Measurements from ENCODE around the gene RASAL1.
A peak's percentile ranks its signal among the peaks of the same experiment; 100 is the strongest.

RASAL1 gene

GRCh38 chr12:113062502-113063395 lies 72.8 kb downstream of the RASAL1 start:
- no peaks in the 10 kb centered on the region for H3K36me3 ChIP-seq (ENCODE audit: control insufficient read depth in 1 of 2, insufficient read depth in 2 of 2, low read length in 2 of 2)
- WGBS (ENCODE audit: extremely low coverage, insufficient coverage, insufficient read length), result no CpG with 5 or more reads among the region's 23 CpGs
- no peak overlapping the region for H3K4me3 ChIP-seq (ENCODE audit: low read depth, low read length)
- no peak overlapping the region for H4K12ac ChIP-seq (ENCODE audit: low read depth, low read length)
- no peak overlapping the region for H2AK5ac ChIP-seq (ENCODE audit: low read length)
- H3K27ac ChIP-seq (ENCODE audit: low read depth, low read length), result no peak overlapping the region
- H3K14ac ChIP-seq (ENCODE audit: low read length), result no peak overlapping the region
- peaks cover 7% of the 10 kb centered on the region for H3K9me3 ChIP-seq (ENCODE audit: insufficient read depth, low read depth, low read length)
- H2BK12ac ChIP-seq (ENCODE audit: low read length), result no peak overlapping the region
- H2BK5ac ChIP-seq (ENCODE audit: low read depth, low read length, poor library complexity), result no peak overlapping the region
- no peak overlapping the region for H4K91ac ChIP-seq (ENCODE audit: low read depth, low read length)
- peaks cover 5% of the 10 kb centered on the region for H3K27me3 ChIP-seq (ENCODE audit: insufficient read depth, low read length)
- no peak overlapping the region for H2BK120ac ChIP-seq (ENCODE audit: insufficient read depth, low read length, poor library complexity)
- DNase-seq, result no peak
- no peak overlapping the region for H3K9ac ChIP-seq (ENCODE audit: low read length)
- no peaks in the 10 kb centered on the region for H3K4me1 ChIP-seq (ENCODE audit: control insufficient read depth in 1 of 2, insufficient read depth in 2 of 2, low read length in 2 of 2)
- no peak overlapping the region for H3K4ac ChIP-seq (ENCODE audit: low read depth, low read length)
- H3K18ac ChIP-seq (ENCODE audit: low read length), result no peak overlapping the region
- no peaks in the 10 kb centered on the region for H3K79me1 ChIP-seq (ENCODE audit: low read length)
- no peak overlapping the region for H4K8ac ChIP-seq (ENCODE audit: low read depth, low read length)
- no peak overlapping the region for H3K23ac ChIP-seq (ENCODE audit: low read length)
- H2AFZ ChIP-seq (ENCODE audit: insufficient read depth, low read length, poor library complexity), result no peak overlapping the region
- H3K4me2 ChIP-seq (ENCODE audit: low read length), result no peak overlapping the region
- H3K79me2 ChIP-seq (ENCODE audit: control insufficient read depth, insufficient read depth, low read length, poor library complexity), result no peaks in the 10 kb centered on the region

GRCh38 chr12:113061061-113061694 lies 74.4 kb downstream of the RASAL1 start:
- no peak overlapping the region for H3K4me2 ChIP-seq (ENCODE audit: low read length)
- H2AFZ ChIP-seq (ENCODE audit: insufficient read depth, low read length, poor library complexity), result no peak overlapping the region

GRCh38 chr12:113060336-113060960 lies 75.1 kb downstream of the RASAL1 start:
- WGBS (ENCODE audit: extremely low coverage, insufficient coverage, insufficient read length), result no CpG with 5 or more reads among the region's 7 CpGs
- peaks cover 28% of the 10 kb centered on the region for H3K27me3 ChIP-seq (ENCODE audit: insufficient read depth, low read length)
- no peak overlapping the region for H2AK5ac ChIP-seq (ENCODE audit: low read length)
- no peak overlapping the region for H3K27ac ChIP-seq (ENCODE audit: low read depth, low read length)
- H3K4ac ChIP-seq (ENCODE audit: low read depth, low read length), result no peak overlapping the region
- H3K79me1 ChIP-seq (ENCODE audit: low read length), result no peaks in the 10 kb centered on the region
- no peak overlapping the region for H3K9ac ChIP-seq (ENCODE audit: low read length)
- no peaks in the 10 kb centered on the region for H3K36me3 ChIP-seq (ENCODE audit: control insufficient read depth in 1 of 2, insufficient read depth in 2 of 2, low read length in 2 of 2)
- no peak overlapping the region for H4K91ac ChIP-seq (ENCODE audit: low read depth, low read length)
- H3K4me2 ChIP-seq (ENCODE audit: low read length), result no peak overlapping the region
- no peak overlapping the region for H2BK120ac ChIP-seq (ENCODE audit: insufficient read depth, low read length, poor library complexity)
- H3K4me1 ChIP-seq (ENCODE audit: control insufficient read depth in 1 of 2, insufficient read depth in 2 of 2, low read length in 2 of 2), result no peaks in the 10 kb centered on the region
- H3K79me2 ChIP-seq (ENCODE audit: control insufficient read depth, insufficient read depth, low read length, poor library complexity), result no peaks in the 10 kb centered on the region
- no peak overlapping the region for H4K12ac ChIP-seq (ENCODE audit: low read depth, low read length)
- H3K18ac ChIP-seq (ENCODE audit: low read length), result no peak overlapping the region
- H3K9me3 ChIP-seq (ENCODE audit: insufficient read depth, low read depth, low read length), result peaks cover 4% of the 10 kb centered on the region
- H2BK5ac ChIP-seq (ENCODE audit: low read depth, low read length, poor library complexity), result no peak overlapping the region
- no peak overlapping the region for H3K4me3 ChIP-seq (ENCODE audit: low read depth, low read length)
- no peak overlapping the region for H2AFZ ChIP-seq (ENCODE audit: insufficient read depth, low read length, poor library complexity)
- no peak overlapping the region for H3K23ac ChIP-seq (ENCODE audit: low read length)
- no peak overlapping the region for H4K8ac ChIP-seq (ENCODE audit: low read depth, low read length)
- no peak overlapping the region for H3K14ac ChIP-seq (ENCODE audit: low read length)
- no peak overlapping the region for H2BK12ac ChIP-seq (ENCODE audit: low read length)
- DNase-seq, result no peak

More at GRCh38 chr12:113061061-113061694, 74.4 kb downstream of the RASAL1 start:
- Histone ChIP-seq H2AK5ac (ENCODE audit: low read length) (no peak overlapping the region), H3K27me3 (ENCODE audit: insufficient read depth, low read length) (peaks cover 21% of the 10 kb centered on the region), H3K79me2 (ENCODE audit: control insufficient read depth, insufficient read depth, low read length, poor library complexity) (no peaks in the 10 kb centered on the region), H4K12ac (ENCODE audit: low read depth, low read length) (no peak overlapping the region), H3K23ac (ENCODE audit: low read length) (no peak overlapping the region), H3K4me1 (ENCODE audit: control insufficient read depth in 1 of 2, insufficient read depth in 2 of 2, low read length in 2 of 2) (no peaks in the 10 kb centered on the region), H3K79me1 (ENCODE audit: low read length) (no peaks in the 10 kb centered on the region), H3K36me3 (ENCODE audit: control insufficient read depth in 1 of 2, insufficient read depth in 2 of 2, low read length in 2 of 2) (no peaks in the 10 kb centered on the region), H3K4ac (ENCODE audit: low read depth, low read length) (no peak overlapping the region), H4K8ac (ENCODE audit: low read depth, low read length) (no peak overlapping the region), H2BK5ac (ENCODE audit: low read depth, low read length, poor library complexity) (no peak overlapping the region), H3K14ac (ENCODE audit: low read length) (no peak overlapping the region), H3K9me3 (ENCODE audit: insufficient read depth, low read depth, low read length) (peaks cover 4% of the 10 kb centered on the region), H4K91ac (ENCODE audit: low read depth, low read length) (no peak overlapping the region), H3K27ac (ENCODE audit: low read depth, low read length) (no peak overlapping the region), H3K4me3 (ENCODE audit: low read depth, low read length) (no peak overlapping the region), H2BK12ac (ENCODE audit: low read length) (no peak overlapping the region), H2BK120ac (ENCODE audit: insufficient read depth, low read length, poor library complexity) (no peak overlapping the region), H3K18ac (ENCODE audit: low read length) (no peak overlapping the region), H3K9ac (ENCODE audit: low read length) (no peak overlapping the region)
- no peak for DNase-seq
- no CpG with 5 or more reads among the region's 10 CpGs for WGBS (ENCODE audit: extremely low coverage, insufficient coverage, insufficient read length)

- WGBS (ENCODE audit: extremely low coverage, insufficient coverage, insufficient read length), result no CpG with 5 or more reads among the region's 8 CpGs
- Histone ChIP-seq H4K8ac (ENCODE audit: low read depth, low read length) (no peak overlapping the region), H3K4ac (ENCODE audit: low read depth, low read length) (no peak overlapping the region), H3K4me2 (ENCODE audit: low read length) (no peak overlapping the region), H3K79me1 (ENCODE audit: low read length) (no peaks in the 10 kb centered on the region), H3K14ac (ENCODE audit: low read length) (no peak overlapping the region), H2AK5ac (ENCODE audit: low read length) (no peak overlapping the region), H3K27ac (ENCODE audit: low read depth, low read length) (no peak overlapping the region), H3K36me3 (ENCODE audit: control insufficient read depth in 1 of 2, insufficient read depth in 2 of 2, low read length in 2 of 2) (no peaks in the 10 kb centered on the region), H4K91ac (ENCODE audit: low read depth, low read length) (no peak overlapping the region), H3K23ac (ENCODE audit: low read length) (peak overlapping the region; percentile 74), H3K9ac (ENCODE audit: low read length) (no peak overlapping the region), H3K4me1 (ENCODE audit: control insufficient read depth in 1 of 2, insufficient read depth in 2 of 2, low read length in 2 of 2) (no peaks in the 10 kb centered on the region), H2BK120ac (ENCODE audit: insufficient read depth, low read length, poor library complexity) (no peak overlapping the region), H3K9me3 (ENCODE audit: insufficient read depth, low read depth, low read length) (peaks cover 4% of the 10 kb centered on the region), H2AFZ (ENCODE audit: insufficient read depth, low read length, poor library complexity) (no peak overlapping the region), H3K79me2 (ENCODE audit: control insufficient read depth, insufficient read depth, low read length, poor library complexity) (no peaks in the 10 kb centered on the region), H2BK5ac (ENCODE audit: low read depth, low read length, poor library complexity) (no peak overlapping the region), H4K12ac (ENCODE audit: low read depth, low read length) (no peak overlapping the region), H2BK12ac (ENCODE audit: low read length) (no peak overlapping the region), H3K18ac (ENCODE audit: low read length) (no peak overlapping the region), H3K27me3 (ENCODE audit: insufficient read depth, low read length) (peaks cover 38% of the 10 kb centered on the region), H3K4me3 (ENCODE audit: low read depth, low read length) (no peak overlapping the region)
- no peak for DNase-seq
These were observed 76.4 kb downstream of the RASAL1 start for GRCh38 chr12:113059071-113059595.
